ENCODE data around the gene PXYLP1. TPM values are rescaled to one million over a fixed set of nuclear protein-coding genes. Genes with fewer than 3 reads are reported as not detected.
A peak's percentile ranks its signal among the peaks of the same experiment; 100 is the strongest.

The PXYLP1 gene
- total RNA-seq, 1 donor from 2014 or later: 36.3 TPM

DNA sequence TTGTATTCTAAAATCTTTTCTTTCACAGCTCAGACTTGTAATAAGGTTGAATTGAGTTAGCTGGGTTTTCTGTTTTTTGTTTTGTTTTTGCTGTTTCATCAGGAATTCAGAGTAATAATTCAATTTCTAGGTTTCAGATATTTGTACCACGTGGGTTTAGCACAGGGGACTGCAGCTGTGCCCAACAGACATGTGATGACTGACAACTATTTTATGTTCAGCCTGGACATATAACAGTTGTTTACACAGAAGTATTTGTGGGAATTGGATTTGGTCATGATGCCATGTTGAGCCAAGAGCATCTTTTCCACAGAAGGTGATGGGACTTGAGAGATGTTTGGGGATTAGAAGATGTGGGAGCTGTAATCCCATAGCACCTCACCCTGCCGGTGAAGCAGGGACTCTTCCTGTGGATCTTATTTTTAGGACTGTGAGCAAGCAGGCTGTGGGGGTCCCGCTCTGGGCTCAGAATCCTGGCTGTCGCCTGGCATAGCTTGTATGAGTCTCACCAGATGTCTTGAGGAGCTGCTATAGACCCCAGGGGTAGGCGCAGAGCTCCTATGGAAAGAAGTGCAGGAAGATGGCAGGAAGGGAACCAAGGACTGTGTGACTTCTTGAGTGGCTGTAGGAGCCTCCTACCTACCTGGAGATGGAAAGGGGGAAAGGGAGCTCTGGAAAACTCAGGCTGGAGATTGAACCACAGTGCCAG is 23.7 kb downstream of the PXYLP1 start:
- Mint-ChIP-seq H3K4me3 (no peak overlapping the region), H3K27me3 (ENCODE audit: insufficient read depth, low read depth) (peaks cover 3% of the 10 kb centered on the region), H3K27ac (peak overlapping the region; percentile 53), H3K9me3 (peaks cover 3% of the 10 kb centered on the region), H3K36me3 (peaks cover 14% of the 10 kb centered on the region), H3K4me1 (peaks cover 29% of the 10 kb centered on the region)
- DNase-seq (ENCODE audit: low spot score): no peak
- peaks cover 14% of the 10 kb centered on the region for H3F3A ChIP-seq (ENCODE audit: low read depth)
- H2AFZ ChIP-seq (replicated peaks): no peak overlapping the region
- H3K36me3 ChIP-seq: no peaks in the 10 kb centered on the region
- H3K4me3 ChIP-seq: no peak overlapping the region
- peaks cover 12% of the 10 kb centered on the region for H4K20me1 ChIP-seq (ENCODE audit: low read depth)
- H3K9me3 ChIP-seq (ENCODE audit: low read depth): no peaks in the 10 kb centered on the region
- TF ChIP-seq EZH2phosphoT487 (IDR thresholded peaks at IDR 0.05) (no peak), EZH2 (IDR thresholded peaks at IDR 0.05) (no peak)
- TF ChIP-seq, protein P1, sequence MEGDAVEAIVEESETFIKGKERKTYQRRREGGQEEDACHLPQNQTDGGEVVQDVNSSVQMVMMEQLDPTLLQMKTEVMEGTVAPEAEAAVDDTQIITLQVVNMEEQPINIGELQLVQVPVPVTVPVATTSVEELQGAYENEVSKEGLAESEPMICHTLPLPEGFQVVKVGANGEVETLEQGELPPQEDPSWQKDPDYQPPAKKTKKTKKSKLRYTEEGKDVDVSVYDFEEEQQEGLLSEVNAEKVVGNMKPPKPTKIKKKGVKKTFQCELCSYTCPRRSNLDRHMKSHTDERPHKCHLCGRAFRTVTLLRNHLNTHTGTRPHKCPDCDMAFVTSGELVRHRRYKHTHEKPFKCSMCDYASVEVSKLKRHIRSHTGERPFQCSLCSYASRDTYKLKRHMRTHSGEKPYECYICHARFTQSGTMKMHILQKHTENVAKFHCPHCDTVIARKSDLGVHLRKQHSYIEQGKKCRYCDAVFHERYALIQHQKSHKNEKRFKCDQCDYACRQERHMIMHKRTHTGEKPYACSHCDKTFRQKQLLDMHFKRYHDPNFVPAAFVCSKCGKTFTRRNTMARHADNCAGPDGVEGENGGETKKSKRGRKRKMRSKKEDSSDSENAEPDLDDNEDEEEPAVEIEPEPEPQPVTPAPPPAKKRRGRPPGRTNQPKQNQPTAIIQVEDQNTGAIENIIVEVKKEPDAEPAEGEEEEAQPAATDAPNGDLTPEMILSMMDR (IDR thresholded peaks at IDR 0.05): no peak
- H3K4me1 ChIP-seq: peaks cover 18% of the 10 kb centered on the region
- no peaks in the 10 kb centered on the region for H3K27me3 ChIP-seq
- no peak overlapping the region for H3K4me2 ChIP-seq
- no peak overlapping the region for H3K27ac ChIP-seq
- H3K9ac ChIP-seq: no peak overlapping the region
- peaks cover 5% of the 10 kb centered on the region for H3K79me2 ChIP-seq (ENCODE audit: low read depth)

DNA sequence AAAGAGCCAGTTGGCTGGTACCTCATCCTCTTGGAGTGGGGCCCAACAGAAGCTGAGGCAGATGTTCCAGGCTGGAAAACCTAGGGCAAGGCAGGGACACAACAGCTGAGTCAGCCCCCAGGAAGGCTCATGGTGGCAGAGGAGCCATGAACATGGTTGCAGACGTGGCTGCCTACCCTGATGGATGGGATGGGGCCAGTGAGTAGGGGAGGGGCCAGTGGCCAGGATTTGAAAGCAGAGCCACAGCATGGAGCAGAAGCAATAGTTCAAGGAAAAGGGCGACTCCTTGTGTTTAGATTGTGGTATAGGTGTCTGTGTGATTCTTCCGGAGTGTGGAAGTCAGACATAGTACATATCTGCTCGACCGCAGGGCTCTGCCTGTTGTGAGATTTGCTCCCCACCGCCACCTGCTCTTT is 24.2 kb downstream of the PXYLP1 start:
- DNase-seq (ENCODE audit: low spot score): peak; percentile 49
- H3K9ac ChIP-seq: no peak overlapping the region
- no peaks in the 10 kb centered on the region for H3K9me3 ChIP-seq (ENCODE audit: low read depth)
- TF ChIP-seq, protein P1 (IDR thresholded peaks at IDR 0.05): peak; percentile 51
- TF ChIP-seq EZH2phosphoT487 (IDR thresholded peaks at IDR 0.05): no peak
- Mint-ChIP-seq H3K36me3 (peaks cover 12% of the 10 kb centered on the region), H3K4me1 (peaks cover 33% of the 10 kb centered on the region), H3K27me3 (ENCODE audit: insufficient read depth, low read depth) (peaks cover 3% of the 10 kb centered on the region), H3K27ac (peak overlapping the region; percentile 58), H3K9me3 (peaks cover 3% of the 10 kb centered on the region), H3K4me3 (no peak overlapping the region)
- H3K4me3 ChIP-seq: no peak overlapping the region
- H3K27me3 ChIP-seq: no peaks in the 10 kb centered on the region
- peaks cover 17% of the 10 kb centered on the region for H3F3A ChIP-seq (ENCODE audit: low read depth)
- peaks cover 5% of the 10 kb centered on the region for H3K79me2 ChIP-seq (ENCODE audit: low read depth)
- H3K36me3 ChIP-seq: no peaks in the 10 kb centered on the region
- no peak overlapping the region for H3K27ac ChIP-seq
- H3K4me2 ChIP-seq: no peak overlapping the region
- H4K20me1 ChIP-seq (ENCODE audit: low read depth): peaks cover 12% of the 10 kb centered on the region
- H3K4me1 ChIP-seq: peaks cover 24% of the 10 kb centered on the region
- no peak overlapping the region for H2AFZ ChIP-seq (replicated peaks)

DNA sequence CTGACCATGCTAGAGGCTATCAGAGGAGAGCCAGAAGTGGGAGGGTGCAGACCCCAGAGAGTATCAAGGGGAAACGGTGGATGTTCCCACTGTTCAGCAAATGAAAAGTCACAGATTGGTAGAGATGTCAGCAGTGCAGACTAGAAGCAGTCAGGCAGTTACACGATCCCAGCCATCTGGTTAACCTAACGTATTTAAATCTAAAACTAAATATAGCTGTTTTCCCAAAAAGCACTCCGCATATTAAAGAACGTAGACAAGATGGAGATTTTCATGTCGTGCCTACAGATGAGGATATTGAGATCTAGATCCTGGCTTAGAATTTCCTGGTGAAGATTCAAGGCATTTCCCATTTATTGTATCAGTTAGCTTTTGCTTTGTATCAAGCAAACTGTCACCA is 25.2 kb downstream of the PXYLP1 start:
- H3K27ac ChIP-seq: no peak overlapping the region
- H3K4me3 ChIP-seq: no peak overlapping the region
- H3K9ac ChIP-seq: no peak overlapping the region
- peaks cover 24% of the 10 kb centered on the region for H3K4me1 ChIP-seq
- peaks cover 36% of the 10 kb centered on the region for H3K4me1 Mint-ChIP-seq
- no peaks in the 10 kb centered on the region for H3K9me3 ChIP-seq (ENCODE audit: low read depth)
- H3K27ac Mint-ChIP-seq: no peak overlapping the region
- no peak overlapping the region for H3K4me2 ChIP-seq
- no peak for DNase-seq (ENCODE audit: low spot score)
- H3K36me3 Mint-ChIP-seq: peaks cover 16% of the 10 kb centered on the region
- H4K20me1 ChIP-seq (ENCODE audit: low read depth): peaks cover 12% of the 10 kb centered on the region
- no peaks in the 10 kb centered on the region for H3K36me3 ChIP-seq
- H3K27me3 ChIP-seq: no peaks in the 10 kb centered on the region
- H3K27me3 Mint-ChIP-seq (ENCODE audit: insufficient read depth, low read depth): peaks cover 4% of the 10 kb centered on the region
- TF ChIP-seq, protein P1 (IDR thresholded peaks at IDR 0.05): no peak
- TF ChIP-seq EZH2 (IDR thresholded peaks at IDR 0.05) (no peak), EZH2phosphoT487 (IDR thresholded peaks at IDR 0.05) (no peak)
- peaks cover 5% of the 10 kb centered on the region for H3K79me2 ChIP-seq (ENCODE audit: low read depth)
- peaks cover 17% of the 10 kb centered on the region for H3F3A ChIP-seq (ENCODE audit: low read depth)
- no peak overlapping the region for H3K4me3 Mint-ChIP-seq
- H3K9me3 Mint-ChIP-seq: peaks cover 3% of the 10 kb centered on the region
- no peak overlapping the region for H2AFZ ChIP-seq (replicated peaks)
